ENCODE data around the gene PDE2A.

PDE2A gene

DNA sequence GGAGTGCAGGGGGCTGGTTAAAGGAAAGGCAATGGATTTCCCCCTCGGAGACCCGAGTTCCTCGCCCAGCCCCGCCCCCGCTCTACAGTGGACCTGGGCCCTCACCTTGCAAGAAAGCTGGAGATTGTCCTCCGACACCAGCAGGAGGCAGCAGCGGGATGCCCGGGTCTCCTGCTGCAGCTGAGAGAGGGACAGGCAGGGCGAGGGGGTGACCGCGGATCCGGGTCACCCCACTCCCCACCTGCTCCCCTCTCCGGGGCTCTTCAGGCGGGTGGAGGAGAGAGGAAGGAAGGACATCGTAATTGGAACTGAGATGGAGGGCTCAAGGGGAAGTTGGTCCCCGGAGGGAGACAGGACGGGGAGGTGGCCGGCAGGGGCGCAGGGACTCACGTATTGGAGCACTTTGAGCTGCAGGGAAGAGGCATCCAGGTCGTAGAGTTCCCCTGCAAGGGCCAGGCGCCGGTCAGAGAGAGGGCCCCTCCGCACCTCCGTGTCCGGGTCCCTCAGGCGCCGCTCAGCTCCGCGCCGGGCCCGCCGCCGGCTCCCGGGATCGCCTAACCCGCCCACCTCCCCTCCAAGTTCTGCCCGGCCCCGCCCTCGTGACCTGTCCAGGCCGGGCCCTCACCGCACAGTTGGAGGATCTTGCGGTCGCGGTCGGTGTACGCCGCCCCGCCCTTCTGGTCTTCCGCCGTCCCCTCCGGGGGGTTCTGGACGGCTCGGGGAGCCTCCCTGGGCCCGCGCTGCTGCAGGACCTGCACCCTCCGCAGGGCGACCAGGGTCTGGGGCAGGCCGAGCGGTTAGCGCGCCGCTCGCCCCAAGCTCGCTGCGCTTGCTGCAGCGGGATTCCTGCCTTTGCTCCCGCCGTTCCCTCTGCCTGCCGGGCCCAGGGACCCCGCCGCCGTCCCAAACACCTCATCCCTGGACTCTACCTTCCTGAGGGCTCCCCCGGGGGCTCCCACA lies 84.1 kb downstream of the PDE2A start:
- DNase-seq (ENCODE audit: low spot score) = no peak

DNA sequence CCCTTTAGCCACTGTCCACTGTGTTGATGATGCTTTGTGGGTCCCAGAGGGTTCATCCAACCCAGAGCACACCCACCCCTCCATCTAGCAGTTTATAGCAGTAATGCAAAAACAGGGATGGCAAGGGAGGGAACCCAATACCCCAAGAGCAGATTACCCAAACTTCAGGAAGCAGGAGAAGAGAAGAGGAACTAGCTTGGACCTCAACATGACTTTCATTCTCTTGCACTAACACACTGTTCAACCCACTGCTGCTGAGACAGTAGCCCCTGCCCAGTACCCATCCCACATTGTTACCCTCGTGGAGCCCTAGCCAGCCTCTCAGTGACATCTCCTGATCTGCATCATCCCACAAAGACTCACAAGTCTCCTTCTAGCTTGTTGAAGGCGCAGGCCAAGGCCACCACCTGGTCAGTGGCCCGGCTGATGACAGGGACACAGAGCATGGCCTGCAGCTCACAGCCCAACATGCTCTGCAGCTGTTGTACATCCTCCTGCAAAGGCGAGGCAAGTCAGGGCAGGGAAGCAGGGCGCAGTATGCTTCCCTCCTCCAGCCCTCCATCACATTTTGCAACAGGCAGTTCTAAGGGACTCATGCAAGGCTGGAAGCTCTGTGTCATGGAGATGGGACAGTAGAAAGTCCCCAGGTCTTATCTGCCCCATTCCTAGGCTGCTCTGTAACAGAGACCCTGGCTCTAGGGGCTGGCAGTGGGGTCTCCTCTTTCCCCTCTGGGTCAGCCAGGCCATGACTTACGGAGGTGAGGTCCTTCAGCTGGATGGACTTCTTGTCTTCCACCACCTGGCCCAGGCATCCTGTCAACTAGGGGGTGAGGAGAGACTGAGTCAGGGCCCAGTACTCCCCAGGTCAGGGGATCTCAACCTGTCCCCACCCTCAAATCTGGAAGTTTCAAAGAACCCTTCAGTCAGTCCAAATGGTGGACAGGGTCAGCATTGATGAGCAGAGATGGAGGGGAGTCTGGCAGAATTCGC lies 85.5 kb downstream of the PDE2A start:
- DNase-seq (ENCODE audit: low spot score) = no peak

GRCh38 chr11:72587696-72588095 lies 86.5 kb downstream of the PDE2A start:
- DNase-seq (ENCODE audit: low spot score) = no peak

DNA sequence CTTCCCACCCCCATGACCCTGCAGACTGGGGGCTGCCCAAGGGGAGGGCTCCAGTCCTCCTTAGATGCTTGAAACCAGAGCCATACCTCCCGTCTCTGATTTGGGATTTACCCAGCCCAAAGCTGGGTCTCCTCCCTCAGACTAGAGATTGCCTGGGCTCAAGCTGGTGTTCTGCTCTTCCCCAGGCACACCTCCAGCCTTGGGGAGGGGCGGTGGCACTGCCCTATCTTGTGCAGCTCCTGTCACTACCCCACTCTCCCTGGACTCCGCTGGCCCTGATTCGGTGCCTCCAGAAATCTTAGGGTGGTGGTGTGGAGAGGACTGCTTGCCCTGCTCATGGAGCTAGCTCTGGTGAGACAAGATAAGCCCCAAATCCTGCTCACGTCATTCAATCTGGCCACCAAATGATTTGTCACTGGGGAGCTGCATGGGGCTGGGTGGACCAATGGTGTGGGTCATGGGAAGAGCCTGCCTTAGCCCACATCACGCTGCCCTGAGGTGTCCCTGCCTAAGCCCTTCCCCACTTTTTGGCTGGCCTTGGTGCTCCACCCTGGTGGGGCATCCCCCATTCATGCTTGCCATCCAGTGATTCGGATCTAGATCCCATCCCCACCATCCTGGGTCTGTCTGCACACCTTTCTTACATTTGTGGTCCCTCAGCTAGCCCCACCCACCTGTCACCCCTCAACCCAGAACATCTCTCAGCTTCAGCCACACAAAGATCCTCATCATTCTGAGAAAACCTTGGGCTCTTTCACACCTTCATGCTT lies 87.7 kb downstream of the PDE2A start:
- DNase-seq (ENCODE audit: low spot score) = no peak

- DNase-seq (ENCODE audit: low spot score) = peak; percentile 76
These were observed 88.4 kb downstream of the PDE2A start for GRCh38 chr11:72585762-72586311.

DNA sequence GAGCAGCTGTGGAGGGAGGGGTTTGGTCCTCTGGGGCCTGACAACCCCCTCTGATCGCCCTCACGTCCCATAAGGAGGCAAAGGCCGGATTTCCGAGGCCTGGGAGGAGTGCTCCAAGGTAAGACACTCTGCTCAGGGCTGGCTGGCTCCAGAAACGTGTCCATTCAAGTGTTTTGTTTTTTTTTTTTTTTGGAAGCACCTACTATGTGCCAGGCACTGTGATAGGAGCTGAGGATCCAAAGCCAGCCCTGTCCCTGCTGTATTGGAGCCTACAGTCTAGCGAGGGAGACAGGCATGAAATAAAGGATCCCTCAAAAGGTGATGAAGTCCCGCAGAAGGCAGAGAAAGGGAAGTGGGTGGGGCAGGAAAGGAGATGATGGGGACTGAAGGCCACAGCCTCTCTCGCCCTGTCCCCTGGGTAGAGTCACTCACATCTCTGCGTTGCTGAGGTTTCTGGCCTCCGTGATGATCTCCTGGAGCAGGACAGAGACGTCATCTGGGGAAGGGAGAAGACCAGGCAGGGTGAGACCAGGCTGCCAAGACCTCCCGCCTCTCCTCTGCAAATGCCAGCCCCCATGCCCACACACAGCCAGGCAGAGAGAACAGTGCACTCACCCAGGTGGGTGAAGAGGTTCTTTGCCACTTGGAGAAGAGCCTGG lies 89.2 kb downstream of the PDE2A start:
- DNase-seq (ENCODE audit: low spot score) = no peak

GRCh38 chr11:72584293-72584938 lies 89.8 kb downstream of the PDE2A start:
- DNase-seq (ENCODE audit: low spot score) = no peak

DNA sequence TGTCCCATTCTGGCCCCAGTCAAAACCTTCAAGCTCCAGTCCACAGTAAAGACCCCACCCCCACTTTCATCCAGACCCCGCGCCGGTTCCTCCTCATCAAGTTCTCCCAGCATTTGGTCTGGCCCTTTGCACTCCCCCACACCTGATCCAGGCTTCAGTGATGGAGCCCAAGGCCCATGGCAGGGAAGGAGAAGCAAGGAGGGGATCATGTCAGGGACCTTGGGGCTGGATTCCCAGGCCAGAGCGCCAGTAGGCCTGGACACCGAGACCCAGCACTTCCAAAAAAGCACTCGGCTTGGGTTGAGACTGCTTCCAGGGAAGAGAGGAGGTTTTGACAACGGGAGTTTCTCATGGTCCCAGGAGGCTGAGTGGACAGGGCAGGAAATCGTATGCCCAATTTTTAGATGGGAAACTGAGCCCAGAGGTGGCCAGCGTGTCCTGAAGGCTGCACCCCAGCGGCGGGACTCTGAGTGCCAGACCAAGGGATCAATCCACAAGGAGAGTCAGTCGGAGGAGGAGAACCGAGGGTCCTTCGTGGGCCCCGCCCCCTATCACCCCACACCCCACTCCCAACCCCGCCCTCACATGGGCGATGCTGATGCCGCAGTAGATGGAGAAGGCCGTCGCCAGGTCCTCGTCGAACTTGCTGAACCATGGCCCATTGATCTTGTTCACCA lies 90.5 kb downstream of the PDE2A start:
- no peak for DNase-seq (ENCODE audit: low spot score)

DNA sequence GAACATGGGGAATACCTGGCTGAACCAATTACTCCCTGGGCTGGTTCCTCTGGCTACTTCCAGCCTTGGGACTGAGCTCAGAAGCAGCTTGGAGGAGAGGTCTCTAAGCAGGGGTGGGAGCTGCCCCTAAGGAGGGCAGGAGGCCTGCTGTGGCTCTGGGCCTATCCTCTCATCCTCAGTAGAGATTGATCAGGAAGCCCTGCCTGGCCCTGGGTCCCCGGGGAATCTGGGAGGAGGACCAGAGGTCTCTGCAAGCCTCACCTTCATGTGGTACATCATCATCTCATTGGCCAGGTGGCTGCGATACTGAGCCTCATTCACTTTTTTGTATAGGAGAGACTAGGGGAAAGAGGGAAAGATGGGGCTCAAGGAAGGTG lies 91.1 kb downstream of the PDE2A start:
- no peak for DNase-seq (ENCODE audit: low spot score)

DNA sequence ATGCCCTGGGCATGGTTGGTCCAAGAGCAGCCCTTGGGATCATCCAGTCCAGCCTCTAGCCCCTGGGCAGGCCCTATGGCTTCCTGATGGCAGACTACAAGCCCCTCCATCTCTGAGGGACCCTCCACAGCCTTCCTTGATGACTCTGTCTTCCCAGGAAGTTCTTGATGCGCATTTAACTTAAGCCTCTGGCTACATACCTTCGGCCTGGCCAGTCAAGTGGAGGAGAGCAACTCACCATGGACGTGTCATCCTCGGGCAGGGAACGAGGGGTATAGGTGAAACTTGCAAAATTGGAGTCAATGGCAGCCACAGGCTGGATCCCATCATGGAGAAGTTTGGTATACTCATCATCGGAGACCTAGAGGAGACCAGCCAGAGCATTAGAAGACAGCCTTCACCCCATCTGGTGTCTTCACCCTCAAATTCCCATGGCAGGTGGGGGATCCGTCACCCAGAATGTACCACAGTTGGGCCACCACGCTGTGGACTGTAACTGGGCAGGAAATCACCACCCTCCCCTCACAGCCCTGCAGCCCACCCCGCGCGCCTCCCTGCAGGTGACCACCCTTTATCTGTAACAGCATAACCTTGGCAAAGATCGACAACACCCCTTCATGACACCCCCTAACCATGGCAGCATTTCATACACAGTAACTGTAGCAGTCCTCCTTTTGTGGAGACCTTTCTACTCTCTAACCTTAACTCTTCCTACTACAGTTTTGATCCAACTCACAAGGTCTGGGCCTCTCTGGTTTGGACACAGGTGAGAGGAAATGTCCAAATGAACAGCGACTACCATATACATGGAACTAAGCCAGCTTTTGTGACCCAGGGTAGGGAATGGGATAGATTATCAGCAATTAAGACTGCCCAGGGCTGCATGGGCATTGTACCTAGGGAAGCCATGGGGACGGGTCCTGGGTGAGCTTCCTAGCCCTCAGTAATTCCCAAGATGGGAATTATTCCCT lies 91.7 kb downstream of the PDE2A start:
- DNase-seq (ENCODE audit: low spot score) = no peak

- no peak for DNase-seq (ENCODE audit: low spot score)
These were observed 93.2 kb downstream of the PDE2A start for GRCh38 chr11:72581067-72581466.

DNA sequence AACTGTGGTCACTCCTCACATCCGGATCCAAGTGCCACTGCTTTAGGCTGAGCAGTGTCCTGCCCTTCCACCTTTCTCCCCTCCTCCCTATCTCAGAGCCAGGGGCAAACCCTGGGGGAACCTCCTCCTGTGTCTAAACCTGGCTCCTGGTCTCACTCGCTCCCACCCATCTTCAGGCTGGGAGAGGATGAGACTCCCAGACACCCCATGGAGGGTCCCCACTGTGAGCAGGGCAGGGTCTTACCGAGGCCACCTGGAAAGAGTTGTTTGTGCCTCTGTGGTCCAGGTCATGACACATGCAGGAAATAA lies 93.6 kb downstream of the PDE2A start:
- DNase-seq (ENCODE audit: low spot score) = no peak

- no peak for DNase-seq (ENCODE audit: low spot score)
These were observed 94.2 kb downstream of the PDE2A start for GRCh38 chr11:72579816-72580641.

DNA sequence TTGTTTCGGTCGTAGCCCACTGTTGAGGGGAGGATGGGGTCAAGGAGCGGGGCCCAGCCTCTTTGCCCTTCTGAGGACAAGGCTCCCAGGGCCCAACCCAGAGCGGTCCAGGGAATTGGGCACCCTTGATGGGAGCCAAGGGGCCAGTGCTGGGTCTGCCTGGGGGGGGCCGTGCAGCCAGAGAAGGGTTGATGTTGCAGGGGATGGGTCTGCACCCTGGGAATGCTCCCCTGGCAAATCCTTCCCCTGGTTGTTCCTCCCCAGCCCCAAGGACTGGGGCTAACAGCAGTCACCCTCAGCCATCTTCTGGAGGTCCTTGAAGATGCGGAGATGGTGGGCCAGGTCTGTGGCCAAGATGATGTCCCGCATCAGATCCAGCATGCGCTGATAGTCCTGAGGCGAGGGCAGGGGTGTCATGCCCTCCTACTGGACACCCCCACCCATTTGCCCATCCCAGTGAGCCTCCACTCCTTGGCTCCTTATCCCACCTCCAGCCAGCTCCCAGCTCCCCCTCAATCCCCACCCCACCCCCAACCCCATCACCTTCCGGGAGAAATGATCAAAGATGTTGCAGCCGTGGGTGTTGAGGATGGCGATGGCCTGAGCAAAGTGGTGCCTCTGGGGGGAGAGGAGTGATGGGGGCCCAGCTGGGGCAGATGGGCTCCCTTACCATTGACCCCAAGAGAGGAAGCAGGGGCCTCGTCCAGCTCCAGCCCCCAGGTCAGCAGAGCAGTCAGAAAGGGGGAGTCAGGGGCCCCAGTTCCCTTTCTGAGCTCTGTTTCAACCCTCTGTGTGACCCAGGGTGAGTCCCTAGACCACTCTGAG lies 95.0 kb downstream of the PDE2A start:
- no peak for DNase-seq (ENCODE audit: low spot score)

DNA sequence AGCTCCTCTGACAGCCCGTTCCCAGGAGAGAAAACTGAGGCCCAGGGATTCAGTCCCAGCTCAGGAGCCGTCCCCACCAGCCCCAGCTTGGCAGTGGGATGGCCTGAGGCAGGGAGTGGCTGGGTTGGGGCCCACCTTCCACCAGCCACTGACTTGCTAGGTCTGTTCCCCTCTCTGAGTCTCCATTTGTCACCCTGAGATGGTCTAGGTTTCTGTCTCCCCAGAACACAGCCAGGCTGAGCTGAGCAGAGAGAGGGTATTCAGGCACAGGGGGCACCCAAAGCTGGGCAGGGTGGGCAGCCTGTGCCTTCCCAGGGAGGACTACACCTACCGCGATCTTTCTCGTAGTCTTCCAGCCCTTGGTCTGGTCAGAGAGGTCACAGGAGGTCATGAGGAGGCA lies 95.7 kb downstream of the PDE2A start:
- DNase-seq (ENCODE audit: low spot score) = no peak

DNA sequence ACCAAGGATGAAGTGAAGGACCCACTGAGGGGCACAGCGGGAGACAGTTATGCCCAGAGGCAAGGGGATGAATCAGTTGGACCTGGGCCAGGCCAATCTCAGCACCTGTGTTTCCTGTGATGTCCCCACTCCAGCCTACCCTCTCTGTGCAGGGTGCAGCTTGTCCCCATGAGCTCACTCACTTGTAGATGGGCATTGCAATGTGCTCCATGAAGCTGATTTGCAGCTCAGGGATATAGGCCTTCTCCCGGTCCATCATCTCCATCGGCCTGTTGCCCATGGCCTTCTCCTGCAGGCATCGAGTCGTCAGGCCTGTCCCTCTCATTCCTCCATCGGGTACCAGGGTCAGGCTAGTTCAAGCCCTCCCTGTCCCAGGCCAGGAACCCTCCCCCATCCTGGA lies 96.2 kb downstream of the PDE2A start:
- no peak for DNase-seq (ENCODE audit: low spot score)

GRCh38 chr11:72577271-72577721 lies 96.9 kb downstream of the PDE2A start:
- no peak for DNase-seq (ENCODE audit: low spot score)

Data from LoVo (cell line).